ENCODE results near the gene ERLEC1. TPM values are rescaled to one million over a fixed set of nuclear protein-coding genes. Genes with fewer than 3 reads are reported as not detected.
A peak's percentile ranks its signal among the peaks of the same experiment; 100 is the strongest.

The ERLEC1 gene
- polyA plus RNA-seq, 1 donor from 2014 or later: 88.6 TPM

GRCh38 chr2:53786352-53786704 lies 516 bp upstream of the ERLEC1 start:
- TF ChIP-seq, protein P1, sequence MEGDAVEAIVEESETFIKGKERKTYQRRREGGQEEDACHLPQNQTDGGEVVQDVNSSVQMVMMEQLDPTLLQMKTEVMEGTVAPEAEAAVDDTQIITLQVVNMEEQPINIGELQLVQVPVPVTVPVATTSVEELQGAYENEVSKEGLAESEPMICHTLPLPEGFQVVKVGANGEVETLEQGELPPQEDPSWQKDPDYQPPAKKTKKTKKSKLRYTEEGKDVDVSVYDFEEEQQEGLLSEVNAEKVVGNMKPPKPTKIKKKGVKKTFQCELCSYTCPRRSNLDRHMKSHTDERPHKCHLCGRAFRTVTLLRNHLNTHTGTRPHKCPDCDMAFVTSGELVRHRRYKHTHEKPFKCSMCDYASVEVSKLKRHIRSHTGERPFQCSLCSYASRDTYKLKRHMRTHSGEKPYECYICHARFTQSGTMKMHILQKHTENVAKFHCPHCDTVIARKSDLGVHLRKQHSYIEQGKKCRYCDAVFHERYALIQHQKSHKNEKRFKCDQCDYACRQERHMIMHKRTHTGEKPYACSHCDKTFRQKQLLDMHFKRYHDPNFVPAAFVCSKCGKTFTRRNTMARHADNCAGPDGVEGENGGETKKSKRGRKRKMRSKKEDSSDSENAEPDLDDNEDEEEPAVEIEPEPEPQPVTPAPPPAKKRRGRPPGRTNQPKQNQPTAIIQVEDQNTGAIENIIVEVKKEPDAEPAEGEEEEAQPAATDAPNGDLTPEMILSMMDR (IDR thresholded peaks at IDR 0.05; ENCODE audit: poor library complexity, severe bottlenecking): no peak
- TF ChIP-seq SMC3 (conservative IDR thresholded peaks at IDR 0.05; ENCODE audit: poor library complexity) (no peak), EZH2 (IDR thresholded peaks at IDR 0.05; ENCODE audit: borderline replicate concordance, insufficient read depth, low read length, poor library complexity, severe bottlenecking) (no peak), RAD21 (conservative IDR thresholded peaks at IDR 0.05) (no peak), POLR2AphosphoS5 (IDR thresholded peaks at IDR 0.05) (no peak), EP300 (conservative IDR thresholded peaks at IDR 0.05; ENCODE audit: poor library complexity, severe bottlenecking) (no peak), MXI1 (conservative IDR thresholded peaks at IDR 0.05; ENCODE audit: poor library complexity, severe bottlenecking) (no peak), TAF1 (IDR thresholded peaks at IDR 0.05; ENCODE audit: low read depth) (no peak)
- TF ChIP-seq, protein P2, sequence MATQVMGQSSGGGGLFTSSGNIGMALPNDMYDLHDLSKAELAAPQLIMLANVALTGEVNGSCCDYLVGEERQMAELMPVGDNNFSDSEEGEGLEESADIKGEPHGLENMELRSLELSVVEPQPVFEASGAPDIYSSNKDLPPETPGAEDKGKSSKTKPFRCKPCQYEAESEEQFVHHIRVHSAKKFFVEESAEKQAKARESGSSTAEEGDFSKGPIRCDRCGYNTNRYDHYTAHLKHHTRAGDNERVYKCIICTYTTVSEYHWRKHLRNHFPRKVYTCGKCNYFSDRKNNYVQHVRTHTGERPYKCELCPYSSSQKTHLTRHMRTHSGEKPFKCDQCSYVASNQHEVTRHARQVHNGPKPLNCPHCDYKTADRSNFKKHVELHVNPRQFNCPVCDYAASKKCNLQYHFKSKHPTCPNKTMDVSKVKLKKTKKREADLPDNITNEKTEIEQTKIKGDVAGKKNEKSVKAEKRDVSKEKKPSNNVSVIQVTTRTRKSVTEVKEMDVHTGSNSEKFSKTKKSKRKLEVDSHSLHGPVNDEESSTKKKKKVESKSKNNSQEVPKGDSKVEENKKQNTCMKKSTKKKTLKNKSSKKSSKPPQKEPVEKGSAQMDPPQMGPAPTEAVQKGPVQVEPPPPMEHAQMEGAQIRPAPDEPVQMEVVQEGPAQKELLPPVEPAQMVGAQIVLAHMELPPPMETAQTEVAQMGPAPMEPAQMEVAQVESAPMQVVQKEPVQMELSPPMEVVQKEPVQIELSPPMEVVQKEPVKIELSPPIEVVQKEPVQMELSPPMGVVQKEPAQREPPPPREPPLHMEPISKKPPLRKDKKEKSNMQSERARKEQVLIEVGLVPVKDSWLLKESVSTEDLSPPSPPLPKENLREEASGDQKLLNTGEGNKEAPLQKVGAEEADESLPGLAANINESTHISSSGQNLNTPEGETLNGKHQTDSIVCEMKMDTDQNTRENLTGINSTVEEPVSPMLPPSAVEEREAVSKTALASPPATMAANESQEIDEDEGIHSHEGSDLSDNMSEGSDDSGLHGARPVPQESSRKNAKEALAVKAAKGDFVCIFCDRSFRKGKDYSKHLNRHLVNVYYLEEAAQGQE (IDR thresholded peaks at IDR 0.05; ENCODE audit: borderline replicate concordance): no peak
- Histone ChIP-seq H3K27ac (ENCODE audit: low read length) (peak overlapping the region; percentile 89), H3K4me2 (ENCODE audit: low read length) (peak overlapping the region; percentile 97), H3K9ac (ENCODE audit: low read length) (peak overlapping the region; percentile 91), H3K4me3 (ENCODE audit: low read length) (peak overlapping the region; percentile 76), H3K27me3 (ENCODE audit: insufficient read depth, low read depth, low read length) (no peaks in the 10 kb centered on the region), H3K9me2 (ENCODE audit: insufficient read depth, low read length) (no peaks in the 10 kb centered on the region), H3F3A (ENCODE audit: insufficient read depth, low read length, poor library complexity, severe bottlenecking) (no peaks in the 10 kb centered on the region), H2AFZ (ENCODE audit: low read depth, low read length) (peak overlapping the region; percentile 98), H3K36me3 (ENCODE audit: insufficient read depth, low read length) (no peaks in the 10 kb centered on the region), H4K20me1 (ENCODE audit: insufficient read depth) (no peaks in the 10 kb centered on the region), H3K79me2 (replicated peaks; ENCODE audit: insufficient read depth, low read length) (peaks cover 71% of the 10 kb centered on the region), H3K9me3 (ENCODE audit: low read length) (no peaks in the 10 kb centered on the region)

GRCh38 chr2:53787614-53788289 lies 908 bp downstream of the ERLEC1 start:
- H4K20me1 ChIP-seq (ENCODE audit: insufficient read depth): no peaks in the 10 kb centered on the region
- peak overlapping the region; percentile 89 for H3K27ac ChIP-seq (ENCODE audit: low read length)
- peak overlapping the region; percentile 63 for H2AFZ ChIP-seq (ENCODE audit: low read depth, low read length)

More at GRCh38 chr2:53787614-53788289, 908 bp downstream of the ERLEC1 start:
- Histone ChIP-seq H3K4me2 (ENCODE audit: low read length) (peak overlapping the region; percentile 69), H3K79me2 (replicated peaks; ENCODE audit: insufficient read depth, low read length) (peaks cover 56% of the 10 kb centered on the region), H3K9me3 (ENCODE audit: low read length) (no peaks in the 10 kb centered on the region), H3K27me3 (ENCODE audit: insufficient read depth, low read depth, low read length) (no peaks in the 10 kb centered on the region), H3K9ac (ENCODE audit: low read length) (peak overlapping the region; percentile 91), H3F3A (ENCODE audit: insufficient read depth, low read length, poor library complexity, severe bottlenecking) (no peaks in the 10 kb centered on the region), H3K4me3 (ENCODE audit: low read length) (peak overlapping the region; percentile 76), H3K9me2 (ENCODE audit: insufficient read depth, low read length) (no peaks in the 10 kb centered on the region), H3K36me3 (ENCODE audit: insufficient read depth, low read length) (no peaks in the 10 kb centered on the region)
- TF ChIP-seq, protein P2 (IDR thresholded peaks at IDR 0.05; ENCODE audit: borderline replicate concordance): no peak
- no peak for TF ChIP-seq POLR2AphosphoS5 (IDR thresholded peaks at IDR 0.05)
- TF ChIP-seq, protein P1 (IDR thresholded peaks at IDR 0.05; ENCODE audit: poor library complexity, severe bottlenecking): no peak
- TF ChIP-seq SMC3 (conservative IDR thresholded peaks at IDR 0.05; ENCODE audit: poor library complexity): no peak
- no peak for TF ChIP-seq RAD21 (conservative IDR thresholded peaks at IDR 0.05)
- TF ChIP-seq EZH2 (IDR thresholded peaks at IDR 0.05; ENCODE audit: borderline replicate concordance, insufficient read depth, low read length, poor library complexity, severe bottlenecking): no peak
- TF ChIP-seq MXI1 (conservative IDR thresholded peaks at IDR 0.05; ENCODE audit: poor library complexity, severe bottlenecking): no peak
- TF ChIP-seq TAF1 (IDR thresholded peaks at IDR 0.05; ENCODE audit: low read depth): no peak
- no peak for TF ChIP-seq EP300 (conservative IDR thresholded peaks at IDR 0.05; ENCODE audit: poor library complexity, severe bottlenecking)

All from neural cell (in vitro differentiated cells).